Lower leg skin (tissue), 4 donors: ENCODE results near the gene AURKA. TPM values are rescaled to one million over a fixed set of nuclear protein-coding genes. Genes with fewer than 3 reads are reported as not detected.
A peak's percentile ranks its signal among the peaks of the same experiment; 100 is the strongest.

Source experiments
- DNase-seq, 2 donors: peaks; one replicate each; pipeline ENCODE4 v3.0.0-alpha.2; 2019; ENCODE audit warnings: low spot score in 2 of 2
- H3K4me3 ChIP-seq: fragments of 200-600 bp; sonication (generic); 2 replicates; pipeline ENCODE4 v1.5.1; 2017; ENCODE audit warnings: mild to moderate bottlenecking, low read depth; ENCODE audit not compliant: poor library complexity, severe bottlenecking
- CTCF ChIP-seq, 3 donors: fragments of 450-650 bp; IDR thresholded peaks; one replicate each; pipeline ENCODE4 v1.5.1; 2016; ENCODE audit warnings: antibody characterized with exemption in 3 of 3, mild to moderate bottlenecking in 3 of 3, moderate library complexity in 2 of 3
- POLR2A ChIP-seq, 2 donors: fragments of 450-650 bp; IDR thresholded peaks; one replicate each; pipeline ENCODE4 v1.6.1; 2016 to 2017; ENCODE audit warnings: antibody characterized with exemption in 2 of 2, mild to moderate bottlenecking in 1 of 2, moderate library complexity in 1 of 2
- WGBS, 2 donors: methylation state at CpG; one replicate each; pipeline ENCODE4 v1.1.5; 2018; 5-methylcytosine and 5-hydroxymethylcytosine counted together
- intact Hi-C: fragments of 100-400 bp; cut with DNase I; formaldehyde crosslinking; loops from one replicate; pipeline ENCODE4 v1.15.0; 2023; ENCODE audit warnings: low total_unique reads
- total RNA-seq, 4 donors: library from RNA; depleted of rRNA; stranded (reverse); fragments of >200 nt; gene quantifications; one replicate each; pipeline ENCODE4 v1.1.0, GENCODE V29; 2016

The AURKA gene
- total RNA-seq, 4 donors from 2014 or later: 3.9 to 8.7 (median 5.9) TPM

- H3K4me3 ChIP-seq: no peak overlapping the region
- DNase-seq: peak in 1 of 2 donors; percentile 52
Measured at GRCh38 chr20:56433880-56434255, 41.9 kb upstream of the AURKA start.

DNA sequence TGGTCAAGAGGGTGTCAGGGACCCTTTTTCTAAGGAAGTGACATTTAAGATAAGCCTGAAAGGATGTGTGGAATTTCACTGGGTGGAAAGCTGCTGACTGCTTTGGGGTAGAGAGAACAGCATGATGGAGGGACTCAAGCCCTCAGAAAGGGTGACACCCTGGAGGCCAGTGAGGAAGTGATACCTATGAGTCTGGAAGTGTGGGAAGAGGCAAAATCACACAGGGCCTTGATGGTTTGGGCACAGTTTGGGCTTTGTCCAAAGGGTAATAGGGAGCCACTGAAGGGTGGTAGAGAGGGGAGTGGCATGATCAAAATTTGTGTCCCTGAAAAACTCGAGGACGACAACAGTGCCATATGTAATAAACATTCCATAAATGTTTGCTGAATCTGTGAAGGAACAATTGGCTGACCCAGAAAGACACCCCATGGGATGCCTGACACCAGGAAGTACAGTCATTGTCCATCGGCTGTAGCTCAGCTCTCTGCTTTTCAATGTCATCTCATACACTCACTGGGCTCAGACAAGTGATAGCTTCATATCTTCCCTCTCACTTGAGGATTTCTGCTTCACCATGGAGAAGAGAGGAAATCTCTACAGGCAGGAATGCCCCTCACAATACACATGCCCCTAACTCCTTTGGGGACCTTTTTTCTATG, 41.3 kb upstream of the AURKA start:
- no peak for TF ChIP-seq CTCF (IDR thresholded peaks at IDR 0.05)
- no peak for TF ChIP-seq POLR2A (IDR thresholded peaks at IDR 0.05)
- DNase-seq: peak in 1 of 2 donors; percentile 54
- 41 to 53% methylated on average over 3 of the region's 3 CpGs for WGBS, 2 donors
- intact Hi-C loops: no loop called here
- H3K4me3 ChIP-seq: no peak overlapping the region

More at GRCh38 chr20:56433880-56434255, 41.9 kb upstream of the AURKA start:
- intact Hi-C loops: no loop called here
- 10 to 30% methylated on average over 5 to 6 of the region's 6 CpGs for WGBS, 2 donors
- TF ChIP-seq POLR2A (IDR thresholded peaks at IDR 0.05): no peak
- no peak for TF ChIP-seq CTCF (IDR thresholded peaks at IDR 0.05)

GRCh38 chr20:56431471-56431870, 39.5 kb upstream of the AURKA start:
- DNase-seq: peak in 1 of 2 donors; percentile 6
- no peak overlapping the region for H3K4me3 ChIP-seq
- 85 to 87% methylated on average over 3 of the region's 3 CpGs for whole genome bisulfite sequencing, 2 donors
- intact Hi-C loops: no loop called here
- no peak for TF ChIP-seq CTCF (IDR thresholded peaks at IDR 0.05)
- no peak for TF ChIP-seq POLR2A (IDR thresholded peaks at IDR 0.05)

DNA sequence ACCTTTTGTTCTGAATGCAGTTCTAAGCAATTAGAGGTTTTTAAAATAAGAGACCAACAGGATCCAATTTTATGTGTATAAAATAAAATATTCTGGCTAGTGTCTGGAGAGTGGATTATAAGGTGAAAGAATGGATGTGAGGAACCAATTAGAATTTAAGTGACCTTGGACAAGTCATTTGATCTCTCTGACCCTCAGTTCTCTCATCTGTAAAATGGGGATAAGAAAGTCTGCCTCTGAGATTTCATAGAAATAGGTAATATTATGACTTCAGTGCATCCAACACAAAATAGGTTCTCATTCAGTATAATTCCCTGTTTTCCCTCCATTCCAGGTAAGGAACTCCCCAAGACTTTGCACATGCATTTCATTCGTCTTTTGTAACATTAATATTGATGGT, 38.9 kb upstream of the AURKA start:
- DNase-seq: no peak
- TF ChIP-seq POLR2A (IDR thresholded peaks at IDR 0.05): no peak
- no peak for TF ChIP-seq CTCF (IDR thresholded peaks at IDR 0.05)
- no peak overlapping the region for H3K4me3 ChIP-seq
- intact Hi-C loops: no loop called here
- 83 to 85% methylated on average over 1 of the region's 1 CpG for WGBS, 2 donors

DNA sequence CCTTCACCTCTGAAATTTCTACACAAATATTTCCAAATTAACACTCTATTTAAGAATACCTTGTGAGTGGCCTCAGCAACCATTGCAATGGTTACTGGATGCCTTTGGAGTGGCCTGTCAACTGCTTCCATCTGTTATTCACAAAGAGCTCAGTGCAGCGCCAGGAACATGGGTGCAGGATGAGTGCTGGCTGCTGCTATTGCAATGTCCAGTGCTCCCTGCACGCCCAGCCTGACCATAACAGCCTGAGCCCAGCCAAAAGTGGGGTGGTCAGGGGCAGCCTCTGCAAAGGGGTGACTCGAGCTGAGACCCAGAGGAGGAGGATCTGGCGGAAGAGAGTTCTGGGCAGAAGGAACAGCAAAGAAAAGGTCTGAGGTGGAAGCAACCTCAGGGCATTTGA, 38.4 kb upstream of the AURKA start:
- no peak overlapping the region for H3K4me3 ChIP-seq
- no peak for TF ChIP-seq CTCF (IDR thresholded peaks at IDR 0.05)
- TF ChIP-seq POLR2A (IDR thresholded peaks at IDR 0.05): no peak
- DNase-seq: peak in 1 of 2 donors; percentile 59
- intact Hi-C loops: no loop called here
- 69 to 87% methylated on average over 4 of the region's 4 CpGs for WGBS, 2 donors

- H3K4me3 ChIP-seq: no peak overlapping the region
- TF ChIP-seq CTCF (IDR thresholded peaks at IDR 0.05): no peak
- intact Hi-C loops: no loop called here
- WGBS, 2 donors: 56 to 65% methylated on average over 4 of the region's 4 CpGs
- peak in 1 of 2 donors; percentile 2 for DNase-seq
Measured at GRCh38 chr20:56429941-56430340, 37.9 kb upstream of the AURKA start.
